Left lung (tissue), 10 donors: ENCODE data around the gene MED15. TPM values are rescaled to one million over a fixed set of nuclear protein-coding genes. Genes with fewer than 3 reads are reported as not detected.

Experiments used
- ATAC-seq: fragments of 200-7000 bp; cut with Tn5 transposase; one replicate; pipeline ENCODE4 v1.9.1; 2020; ENCODE audit warnings: moderate library complexity
- DNase-seq, 4 donors: peaks; one replicate each; pipeline ENCODE4 v3.0.0-alpha.2; 2013 to 2020
- H3K27ac ChIP-seq, 2 donors: fragments of 200-600 bp; sonication (generic) in 1 of 2; one replicate each; pipeline versions ENCODE4 v1.5.0 to v1.8.0; 2020 to 2021
- H3K27me3 ChIP-seq, 2 donors: fragments of 200-600 bp; sonication (generic) in 1 of 2; one replicate each; pipeline versions ENCODE4 v1.5.0 to v1.8.0; 2020 to 2021
- H3K36me3 ChIP-seq, 2 donors: fragments of 200-600 bp; sonication (generic) in 1 of 2; one replicate each; pipeline versions ENCODE4 v1.5.0 to v1.8.0; 2020 to 2021
- H3K4me1 ChIP-seq, 2 donors: fragments of 200-600 bp; one replicate each; pipeline ENCODE4 v1.8.0; 2021
- H3K4me3 ChIP-seq, 2 donors: fragments of 200-600 bp; sonication (generic) in 1 of 2; one replicate each; pipeline versions ENCODE4 v1.5.0 to v1.8.0; 2020 to 2021; ENCODE audit warnings: mild to moderate bottlenecking in 1 of 2
- H3K9me3 ChIP-seq, 2 donors: fragments of 200-600 bp; sonication (generic) in 1 of 2; one replicate each; pipeline versions ENCODE4 v1.5.0 to v1.8.0; 2020 to 2021
- CTCF ChIP-seq, 2 donors: fragments of 200-600 bp; sonication (generic) in 1 of 2; IDR thresholded peaks; one replicate each; pipeline versions ENCODE4 v1.5.0 to v1.8.0; 2021; ENCODE audit warnings: antibody characterized with exemption in 2 of 2
- intact Hi-C, 2 donors: fragments of 100-400 bp; cut with DNase I; formaldehyde crosslinking; loops; one replicate each; pipeline versions ENCODE4 v1.11.2 to v1.14.2; 2022
- polyA plus RNA-seq, 6 donors: library from polyadenylated mRNA; unstranded; fragments of 120-200 nt; gene quantifications; one replicate each; pipeline ENCODE4 v1.2.1, GENCODE V29; 2013; ENCODE audit not compliant: insufficient read length in 6 of 6
- total RNA-seq, 2 donors: library from RNA; stranded (reverse); fragmentation: NEBNext Ultra II Directional; extraction: Animal tissue kit (Norgen Biotek cat#: 25700); gene quantifications; one replicate each; pipeline ENCODE4 v1.2.1, GENCODE V29; 2021
- donor health status: DM: no; HTN: yes; CAD: no.
- donor health status: DM: no; HTN: no; CAD: no.

The MED15 gene
- total and polyA plus RNA-seq, 8 donors, result 47.2 to 121 (median 56.3) TPM

DNA sequence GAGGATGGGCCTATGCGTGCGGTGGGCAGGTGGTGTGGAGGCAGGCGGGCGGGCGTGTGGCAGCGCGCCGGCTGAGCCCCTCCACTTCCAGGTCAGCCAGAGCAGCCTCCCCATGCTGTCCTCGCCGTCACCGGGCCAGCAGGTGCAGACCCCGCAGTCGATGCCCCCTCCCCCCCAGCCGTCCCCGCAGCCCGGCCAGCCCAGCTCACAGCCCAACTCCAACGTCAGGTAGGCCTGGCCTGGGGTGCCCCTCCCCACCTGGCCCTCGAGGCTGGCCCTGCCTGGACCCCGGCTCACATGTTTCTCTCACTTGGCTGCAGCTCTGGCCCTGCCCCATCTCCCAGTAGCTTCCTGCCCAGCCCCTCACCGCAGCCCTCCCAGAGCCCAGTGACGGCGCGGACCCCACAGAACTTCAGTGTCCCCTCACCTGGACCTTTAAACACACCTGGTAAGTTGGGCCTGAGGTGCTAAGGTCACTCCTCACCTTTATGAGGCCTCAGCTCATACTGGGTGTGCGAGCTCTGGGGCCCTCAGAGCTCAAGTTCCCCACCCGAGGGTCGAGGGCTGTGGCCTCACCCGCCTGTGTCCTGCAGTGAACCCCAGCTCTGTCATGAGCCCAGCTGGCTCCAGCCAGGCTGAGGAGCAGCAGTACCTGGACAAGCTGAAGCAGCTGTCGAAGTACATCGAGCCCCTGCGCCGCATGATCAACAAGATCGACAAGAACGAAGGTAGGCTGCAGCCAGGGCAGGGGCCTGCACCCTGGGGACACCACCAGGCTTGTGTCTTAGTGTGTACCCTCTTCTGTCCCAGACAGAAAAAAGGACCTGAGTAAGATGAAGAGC, 75.3 kb downstream of the MED15 start:
- Histone ChIP-seq H3K4me1 (peaks cover 0 to 7% of the 10 kb centered on the region in 2 donors), H3K9me3 (no peaks in the 10 kb centered on the region), H3K4me3 (no peak overlapping the region), H3K27me3 (no peaks in the 10 kb centered on the region), H3K27ac (no peak overlapping the region), H3K36me3 (peaks cover 0 to 100% of the 10 kb centered on the region in 2 donors)
- ATAC-seq (no peak), DNase-seq (peak in 1 of 4 donors; percentile 71)
- intact Hi-C loops, result no loop called here
- TF ChIP-seq CTCF (IDR thresholded peaks at IDR 0.05), result no peak

- Histone ChIP-seq H3K4me1 (peaks cover 0 to 4% of the 10 kb centered on the region in 2 donors), H3K36me3 (peaks cover 0 to 96% of the 10 kb centered on the region in 2 donors), H3K27ac (no peak overlapping the region), H3K27me3 (no peaks in the 10 kb centered on the region), H3K4me3 (no peak overlapping the region), H3K9me3 (no peaks in the 10 kb centered on the region)
- ATAC-seq, result no peak
- no peak for DNase-seq
- intact Hi-C loops, result no loop called here
- no peak for TF ChIP-seq CTCF (IDR thresholded peaks at IDR 0.05)
These were observed 76.1 kb downstream of the MED15 start for GRCh38 chr22:20583471-20583922.

DNA sequence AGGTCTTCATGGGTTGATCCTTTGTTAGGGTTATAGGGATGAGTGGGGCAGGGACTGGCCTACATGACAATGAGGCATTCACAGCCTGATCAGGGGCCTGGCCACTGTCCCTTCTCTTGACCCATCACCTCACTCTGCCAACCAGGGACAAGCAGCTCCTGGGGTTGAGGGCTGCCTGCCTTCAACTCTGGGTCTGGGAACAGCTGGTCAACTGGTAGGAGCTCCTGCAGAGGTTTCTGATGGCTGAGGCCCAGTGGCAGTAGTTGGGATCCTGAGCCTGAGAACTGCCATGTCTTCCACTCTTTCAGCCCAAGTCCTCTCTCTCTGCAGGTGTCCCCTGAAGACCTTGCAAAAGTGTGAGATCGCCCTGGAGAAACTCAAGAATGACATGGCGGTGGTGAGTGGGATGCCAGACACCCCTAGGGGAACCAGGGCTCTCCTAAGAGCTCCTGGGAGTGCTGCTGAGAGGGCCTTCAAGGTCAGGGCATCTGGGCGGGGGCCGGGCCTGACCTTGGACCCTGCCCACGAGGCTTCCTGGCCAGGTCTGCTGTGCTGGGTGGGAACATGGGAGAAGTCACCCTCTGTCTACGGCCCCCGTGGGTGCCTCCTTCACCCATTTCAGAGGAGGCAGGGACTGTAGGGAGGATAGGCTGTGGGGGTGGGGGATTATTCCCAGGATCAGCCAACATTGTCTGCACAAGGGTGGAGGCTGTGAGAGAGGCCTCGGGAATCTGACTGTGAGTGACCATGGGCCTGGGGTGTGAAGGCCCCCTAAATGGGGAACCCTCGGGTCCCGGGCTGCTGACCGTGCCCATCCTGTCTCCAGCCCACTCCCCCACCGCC, 76.8 kb downstream of the MED15 start:
- no peak overlapping the region for H3K4me3 ChIP-seq
- peaks cover 0 to 89% of the 10 kb centered on the region in 2 donors for H3K36me3 ChIP-seq
- intact Hi-C loops, result no loop called here
- no peaks in the 10 kb centered on the region for H3K9me3 ChIP-seq
- no peaks in the 10 kb centered on the region for H3K27me3 ChIP-seq
- DNase-seq, result no peak
- no peak overlapping the region for H3K27ac ChIP-seq
- H3K4me1 ChIP-seq, result no peaks in the 10 kb centered on the region
- ATAC-seq, result no peak
- no peak for TF ChIP-seq CTCF (IDR thresholded peaks at IDR 0.05)

DNA sequence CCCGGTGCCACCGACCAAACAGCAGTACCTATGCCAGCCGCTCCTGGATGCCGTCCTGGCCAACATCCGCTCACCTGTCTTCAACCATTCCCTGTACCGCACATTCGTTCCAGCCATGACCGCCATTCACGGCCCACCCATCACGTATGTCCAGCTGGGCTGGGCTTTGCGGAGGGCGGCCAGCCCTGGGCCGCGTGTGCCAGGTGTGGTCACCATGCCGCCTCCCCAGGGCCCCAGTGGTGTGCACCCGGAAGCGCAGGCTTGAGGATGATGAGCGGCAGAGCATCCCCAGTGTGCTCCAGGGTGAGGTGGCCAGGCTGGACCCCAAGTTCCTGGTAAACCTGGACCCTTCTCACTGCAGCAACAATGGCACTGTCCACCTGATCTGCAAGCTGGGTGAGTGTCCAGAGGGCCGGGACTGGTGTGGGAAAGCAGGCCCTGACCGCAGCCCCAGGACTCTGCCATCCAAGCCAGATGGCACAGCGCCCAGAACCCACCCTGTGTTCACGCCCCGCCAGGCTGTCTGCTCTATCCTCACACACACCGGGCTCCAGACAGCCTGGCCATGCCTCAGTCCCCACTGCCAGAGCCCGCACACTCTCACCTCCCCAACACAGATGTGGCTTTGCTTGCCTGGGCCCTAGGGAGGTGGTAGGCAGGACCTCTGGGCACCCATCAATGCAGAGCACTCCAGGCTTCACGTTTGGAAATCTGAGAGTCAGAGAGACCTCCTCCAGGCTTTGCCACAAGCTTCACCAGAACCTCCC, 77.6 kb downstream of the MED15 start:
- Histone ChIP-seq H3K27ac (no peak overlapping the region), H3K9me3 (no peaks in the 10 kb centered on the region), H3K4me1 (no peaks in the 10 kb centered on the region), H3K36me3 (peaks cover 0 to 81% of the 10 kb centered on the region in 2 donors), H3K27me3 (no peaks in the 10 kb centered on the region), H3K4me3 (no peak overlapping the region)
- ATAC-seq (no peak), DNase-seq (peak in 1 of 4 donors; percentile 65)
- TF ChIP-seq CTCF (IDR thresholded peaks at IDR 0.05), result no peak
- intact Hi-C loops, result no loop called here
